ENCODE data around the gene TIAM1.

GRCh38 chr21:31289702-31290101 lies 54.4 kb downstream of the TIAM1 start:
- TF ChIP-seq CTCF (IDR thresholded peaks at IDR 0.05; ENCODE audit: low read depth, low read length) (no peak), EZH2phosphoT487 (IDR thresholded peaks at IDR 0.05; ENCODE audit: low read depth) (no peak)

Measured in OCI-LY3 (cell line).